Dendritic cell treated with granulocyte-macrophage colony-stimulating factor and Interleukin-4, amounts not matched to agents 40 ng/mL and 50 ng/mL, for 4 days (primary cell): ENCODE data around the gene SAMD4A.
A peak's percentile ranks its signal among the peaks of the same experiment; 100 is the strongest.

ENCODE experiments used
- H3K27ac Mint-ChIP-seq: one replicate; pipeline ENCODE4 v1.8.0; 2022; ENCODE audit warnings: mild to moderate bottlenecking, mixed read lengths
- H3K27me3 Mint-ChIP-seq: one replicate; pipeline ENCODE4 v1.8.0; 2022; ENCODE audit warnings: mild to moderate bottlenecking, mixed read lengths
- H3K36me3 Mint-ChIP-seq: one replicate; pipeline ENCODE4 v1.8.0; 2022; ENCODE audit warnings: low read depth, mixed read lengths
- H3K4me1 Mint-ChIP-seq: one replicate; pipeline ENCODE4 v1.8.0; 2022; ENCODE audit warnings: low read depth, mixed read lengths
- H3K4me3 Mint-ChIP-seq: one replicate; pipeline ENCODE4 v1.8.0; 2022; ENCODE audit warnings: mild to moderate bottlenecking, moderate library complexity, mixed read lengths
- H3K9me3 Mint-ChIP-seq: one replicate; pipeline ENCODE4 v1.8.0; 2022; ENCODE audit warnings: mixed read lengths
- intact Hi-C: fragments of 100-400 bp; cut with micrococcal nuclease; formaldehyde crosslinking; loops from one replicate; pipeline ENCODE4 v1.15.0; 2022

The SAMD4A gene

DNA sequence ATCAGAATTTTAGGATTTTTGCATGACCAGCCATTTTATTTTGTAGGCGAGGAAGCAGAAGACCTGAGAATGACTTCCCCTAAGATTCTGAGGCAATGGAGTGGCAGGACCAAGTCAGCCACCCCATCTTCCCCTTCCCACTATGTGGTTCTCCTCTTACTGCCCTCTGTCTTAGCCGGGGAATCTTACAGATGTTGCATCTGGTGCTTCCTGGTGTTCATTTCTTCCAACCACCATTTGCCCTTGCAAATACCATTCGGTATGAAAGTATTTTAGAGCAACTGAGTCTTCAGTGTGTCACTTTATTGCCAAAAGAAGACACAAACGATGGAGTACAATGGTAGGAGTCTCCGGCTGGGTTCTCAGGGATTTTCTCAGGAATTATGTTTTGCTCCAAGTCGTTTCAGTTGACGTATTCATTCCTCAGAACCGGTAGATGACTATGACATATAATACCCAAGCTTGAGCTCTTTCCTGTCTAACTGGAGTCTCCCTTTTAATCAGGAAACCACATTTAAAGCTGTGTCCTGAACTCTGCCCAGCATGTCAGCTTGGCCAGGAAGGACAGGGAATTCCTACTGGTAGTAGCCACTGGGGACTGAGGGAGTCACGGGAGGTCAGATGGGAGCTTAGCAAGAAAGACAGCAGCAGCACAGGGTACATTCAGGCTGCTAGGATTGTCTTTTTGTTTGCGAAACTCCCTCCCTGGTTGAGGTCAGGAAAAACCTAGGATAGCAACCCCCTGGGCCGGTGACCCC is 87.0 kb downstream of the SAMD4A start:
- peak overlapping the region; percentile 58 for H3K27ac Mint-ChIP-seq
- H3K4me3 Mint-ChIP-seq = no peak overlapping the region
- intact Hi-C loops = no loop called here
- H3K27me3 Mint-ChIP-seq = peaks cover 3% of the 10 kb centered on the region
- H3K9me3 Mint-ChIP-seq = no peaks in the 10 kb centered on the region
- H3K36me3 Mint-ChIP-seq = no peaks in the 10 kb centered on the region
- H3K4me1 Mint-ChIP-seq = peaks cover 27% of the 10 kb centered on the region

DNA sequence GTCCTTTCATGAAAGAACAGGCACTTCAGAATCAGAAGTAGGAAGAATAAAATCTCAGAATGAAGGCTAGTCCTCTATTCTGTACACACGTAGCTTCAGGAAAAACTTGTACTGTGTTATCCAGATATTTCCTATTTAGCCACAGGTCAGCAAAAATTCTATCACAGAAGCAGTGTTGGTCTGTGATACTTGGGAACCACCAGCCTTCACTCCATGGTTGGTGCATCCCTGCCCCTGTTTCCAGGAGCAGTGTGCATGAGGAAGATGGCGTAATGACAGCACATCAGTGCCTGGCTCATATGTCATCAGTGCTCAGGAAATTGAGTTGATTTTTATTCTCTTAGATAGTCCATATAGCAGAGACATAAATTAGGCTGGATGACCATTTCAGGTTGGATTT is 87.7 kb downstream of the SAMD4A start:
- no peaks in the 10 kb centered on the region for H3K36me3 Mint-ChIP-seq
- no peak overlapping the region for H3K4me3 Mint-ChIP-seq
- peaks cover 3% of the 10 kb centered on the region for H3K27me3 Mint-ChIP-seq
- H3K27ac Mint-ChIP-seq = peak overlapping the region; percentile 58
- intact Hi-C loops = no loop called here
- peaks cover 27% of the 10 kb centered on the region for H3K4me1 Mint-ChIP-seq
- no peaks in the 10 kb centered on the region for H3K9me3 Mint-ChIP-seq

- H3K27me3 Mint-ChIP-seq = no peaks in the 10 kb centered on the region
- intact Hi-C loops = no loop called here
- no peak overlapping the region for H3K27ac Mint-ChIP-seq
- peaks cover 7% of the 10 kb centered on the region for H3K4me1 Mint-ChIP-seq
- no peaks in the 10 kb centered on the region for H3K36me3 Mint-ChIP-seq
- no peaks in the 10 kb centered on the region for H3K9me3 Mint-ChIP-seq
- no peak overlapping the region for H3K4me3 Mint-ChIP-seq
Measured at GRCh38 chr14:54658836-54659235, 91.9 kb downstream of the SAMD4A start.

DNA sequence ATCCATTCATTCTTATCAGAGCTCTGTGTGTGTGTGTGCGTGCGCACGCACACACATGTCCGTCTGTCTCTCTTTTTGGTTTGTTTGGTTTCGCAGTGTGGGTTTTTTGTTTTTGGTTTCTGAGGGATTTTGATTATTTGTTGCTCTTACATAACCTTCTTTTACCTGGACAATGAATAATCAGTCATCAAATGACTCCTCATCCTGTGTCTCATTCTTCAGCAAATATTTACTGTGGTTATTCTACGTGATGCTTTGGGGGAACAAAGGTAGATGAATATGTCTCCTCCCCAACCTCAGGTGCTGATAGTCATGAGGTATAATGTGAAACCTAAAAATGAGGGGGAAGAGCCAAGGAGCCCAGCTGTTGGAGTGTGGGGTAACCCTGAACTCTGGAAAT is 92.4 kb downstream of the SAMD4A start:
- peaks cover 5% of the 10 kb centered on the region for H3K4me1 Mint-ChIP-seq
- H3K36me3 Mint-ChIP-seq = no peaks in the 10 kb centered on the region
- peaks cover under 1% of the 10 kb centered on the region for H3K27me3 Mint-ChIP-seq
- no peaks in the 10 kb centered on the region for H3K9me3 Mint-ChIP-seq
- H3K4me3 Mint-ChIP-seq = no peak overlapping the region
- intact Hi-C loops = no loop called here
- no peak overlapping the region for H3K27ac Mint-ChIP-seq

- Mint-ChIP-seq H3K4me3 (no peak overlapping the region), H3K9me3 (no peaks in the 10 kb centered on the region), H3K27me3 (peaks cover 2% of the 10 kb centered on the region)
Measured at GRCh38 chr14:54660604-54661111, 93.7 kb downstream of the SAMD4A start.

DNA sequence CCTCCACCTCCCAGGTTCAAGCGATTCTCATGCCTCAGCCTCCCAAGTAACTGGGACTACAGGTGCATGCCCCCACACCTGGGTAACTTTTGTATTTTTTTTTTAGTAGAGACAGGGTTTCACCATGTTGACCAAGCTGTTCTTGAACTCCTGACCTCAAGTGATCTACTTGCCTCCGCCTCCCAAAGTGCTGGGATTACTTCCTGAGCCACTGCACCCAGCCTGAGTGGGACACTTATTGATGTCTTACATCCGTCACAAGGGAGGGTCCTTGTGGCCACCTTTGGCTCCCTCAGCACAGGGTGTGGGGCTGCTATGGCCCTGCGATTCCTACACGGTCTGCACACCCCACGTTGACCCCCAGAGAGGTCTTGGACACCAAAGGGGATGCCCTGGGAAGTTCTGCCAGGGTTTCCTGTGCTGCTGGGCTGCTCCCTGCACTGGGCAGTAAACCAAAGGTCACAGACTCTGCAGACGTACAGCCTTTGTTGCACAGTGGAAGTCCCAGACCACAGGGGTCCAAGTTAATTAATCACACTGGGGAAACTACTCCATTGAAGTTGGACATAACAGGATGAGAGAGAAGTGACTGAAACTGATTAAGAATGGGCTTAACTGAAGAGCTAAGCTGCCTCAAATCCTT is 95.7 kb downstream of the SAMD4A start:
- no peak overlapping the region for H3K4me3 Mint-ChIP-seq
- H3K36me3 Mint-ChIP-seq = no peaks in the 10 kb centered on the region
- intact Hi-C loops = no loop called here
- H3K27ac Mint-ChIP-seq = no peak overlapping the region
- no peaks in the 10 kb centered on the region for H3K9me3 Mint-ChIP-seq
- H3K4me1 Mint-ChIP-seq = peaks cover 13% of the 10 kb centered on the region
- peaks cover 2% of the 10 kb centered on the region for H3K27me3 Mint-ChIP-seq

More at GRCh38 chr14:54660604-54661111, 93.7 kb downstream of the SAMD4A start:
- Mint-ChIP-seq H3K27ac (no peak overlapping the region), H3K36me3 (no peaks in the 10 kb centered on the region), H3K4me1 (peaks cover 7% of the 10 kb centered on the region)
- intact Hi-C loops = no loop called here

DNA sequence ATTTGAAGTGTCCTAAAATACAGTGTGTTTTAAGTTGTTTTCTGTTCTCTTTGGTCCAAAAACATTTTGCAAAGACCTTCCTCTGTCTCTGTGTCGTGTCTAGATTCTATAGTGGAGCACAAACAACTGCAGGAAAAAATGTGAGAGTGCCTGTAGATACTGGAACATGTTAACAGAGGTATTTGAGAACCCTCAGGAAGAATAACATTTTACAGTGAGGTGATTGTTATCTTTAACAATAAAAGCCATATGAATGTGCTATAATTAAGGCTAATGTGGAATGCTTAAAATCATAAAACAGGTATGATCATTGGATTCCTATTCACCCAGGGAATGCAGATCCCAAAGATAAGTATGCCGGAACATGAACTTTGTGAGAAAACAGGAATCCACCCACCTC is 98.0 kb downstream of the SAMD4A start:
- no peaks in the 10 kb centered on the region for H3K9me3 Mint-ChIP-seq
- H3K4me3 Mint-ChIP-seq = no peak overlapping the region
- intact Hi-C loops = no loop called here
- no peaks in the 10 kb centered on the region for H3K36me3 Mint-ChIP-seq
- peaks cover 13% of the 10 kb centered on the region for H3K4me1 Mint-ChIP-seq
- peaks cover 2% of the 10 kb centered on the region for H3K27me3 Mint-ChIP-seq
- H3K27ac Mint-ChIP-seq = no peak overlapping the region

DNA sequence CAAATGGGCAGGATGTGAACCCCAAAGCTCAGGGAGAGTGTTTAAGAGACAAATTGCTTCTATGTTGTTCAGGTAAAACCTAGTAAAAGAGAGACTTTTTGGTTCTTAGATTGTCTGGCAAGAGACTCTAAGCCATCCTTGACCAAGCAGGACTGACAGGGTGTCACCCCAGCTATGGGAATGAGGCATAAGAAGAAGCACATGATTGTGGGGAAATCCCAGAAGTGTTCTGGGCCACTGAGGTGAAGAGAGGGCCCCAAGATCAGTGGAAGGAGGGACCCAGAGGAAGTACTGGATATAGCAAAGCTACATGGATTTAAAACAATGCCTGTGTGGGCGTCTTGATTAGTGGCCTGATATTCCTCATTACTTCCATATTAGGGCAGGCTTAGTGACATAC is 99.0 kb downstream of the SAMD4A start:
- Mint-ChIP-seq H3K4me3 (no peak overlapping the region), H3K27ac (no peak overlapping the region), H3K36me3 (no peaks in the 10 kb centered on the region), H3K4me1 (peaks cover 16% of the 10 kb centered on the region), H3K27me3 (peaks cover 3% of the 10 kb centered on the region), H3K9me3 (no peaks in the 10 kb centered on the region)
- intact Hi-C loops = no loop called here

- Mint-ChIP-seq H3K9me3 (no peaks in the 10 kb centered on the region), H3K36me3 (no peaks in the 10 kb centered on the region), H3K4me3 (no peak overlapping the region), H3K27me3 (peaks cover 3% of the 10 kb centered on the region), H3K4me1 (peaks cover 20% of the 10 kb centered on the region), H3K27ac (no peak overlapping the region)
- intact Hi-C loops = no loop called here
Measured at GRCh38 chr14:54667026-54667744, 100.3 kb downstream of the SAMD4A start.

GRCh38 chr14:54667764-54668163 is 100.8 kb downstream of the SAMD4A start:
- Mint-ChIP-seq H3K9me3 (no peaks in the 10 kb centered on the region), H3K4me1 (peaks cover 20% of the 10 kb centered on the region), H3K27me3 (peaks cover 3% of the 10 kb centered on the region), H3K27ac (no peak overlapping the region), H3K4me3 (no peak overlapping the region), H3K36me3 (no peaks in the 10 kb centered on the region)
- intact Hi-C loops = no loop called here

DNA sequence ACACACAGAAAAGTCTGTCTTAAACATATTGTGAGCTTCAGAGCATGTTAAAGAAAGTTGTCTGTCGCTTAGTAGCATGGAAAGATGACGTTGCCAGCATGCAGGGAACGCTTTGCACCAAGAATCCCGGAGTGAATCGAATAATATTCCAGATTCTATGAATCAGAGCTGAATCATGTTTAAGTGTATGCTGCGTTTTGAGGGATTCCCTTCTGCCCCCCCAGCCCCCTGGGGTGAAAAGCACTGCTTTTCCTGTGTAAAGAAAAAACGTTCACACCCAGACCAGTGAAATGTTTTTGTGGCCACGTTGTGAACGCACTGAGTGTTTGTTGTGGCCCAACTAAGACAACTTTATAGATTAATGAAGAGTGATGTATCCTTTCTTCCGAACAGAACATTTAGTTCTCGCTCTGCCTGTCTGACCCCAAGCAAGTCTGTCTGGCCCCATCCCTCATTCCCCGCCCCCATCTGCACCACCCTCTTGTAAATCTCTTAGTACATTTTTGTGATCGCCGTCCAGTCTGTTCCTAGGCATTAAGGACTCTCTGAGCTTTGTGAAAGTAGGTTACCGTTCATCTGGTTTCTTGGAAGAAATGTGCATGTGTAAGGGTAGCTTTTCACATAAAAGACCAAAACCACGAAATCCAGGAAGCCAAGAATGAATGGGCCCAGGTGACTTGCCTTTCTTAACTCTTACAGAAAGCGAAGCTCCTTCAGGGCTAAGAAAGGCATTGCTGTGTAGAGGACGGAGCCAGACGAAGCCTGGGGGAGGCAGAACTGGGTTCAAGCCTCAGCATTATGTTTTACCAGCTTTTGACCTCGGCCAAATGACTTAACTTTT is 103.0 kb downstream of the SAMD4A start:
- H3K4me3 Mint-ChIP-seq = no peak overlapping the region
- H3K4me1 Mint-ChIP-seq = peaks cover 13% of the 10 kb centered on the region

DNA sequence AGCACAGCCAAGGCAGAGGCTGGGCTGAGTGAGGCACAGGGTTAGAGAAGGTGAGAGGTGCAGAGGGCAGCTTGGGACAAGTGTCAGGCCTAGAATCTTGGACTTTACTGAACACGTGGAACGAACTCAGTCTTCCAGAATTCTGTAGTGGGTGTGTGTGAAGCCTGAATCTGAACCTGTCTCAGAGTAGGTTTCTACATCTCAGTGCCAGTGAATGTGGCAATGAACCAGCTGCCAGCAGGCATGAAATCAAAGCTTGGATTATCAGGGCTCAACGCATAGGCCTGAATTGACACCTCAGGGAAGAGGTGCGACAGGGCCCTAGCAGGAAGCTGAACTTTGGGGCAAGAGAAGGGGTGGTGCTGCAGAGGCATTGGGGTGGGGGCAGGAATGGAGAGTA is 104.6 kb downstream of the SAMD4A start:
- Mint-ChIP-seq H3K27me3 (peaks cover 2% of the 10 kb centered on the region), H3K4me1 (peaks cover 8% of the 10 kb centered on the region), H3K9me3 (no peaks in the 10 kb centered on the region), H3K27ac (no peak overlapping the region), H3K36me3 (no peaks in the 10 kb centered on the region), H3K4me3 (no peak overlapping the region)
- intact Hi-C loops = no loop called here

More for the DNA sequence above, 103.0 kb downstream of the SAMD4A start:
- Mint-ChIP-seq H3K9me3 (no peaks in the 10 kb centered on the region), H3K27ac (no peak overlapping the region), H3K36me3 (no peaks in the 10 kb centered on the region), H3K27me3 (peaks cover 2% of the 10 kb centered on the region)
- intact Hi-C loops = no loop called here

- no peaks in the 10 kb centered on the region for H3K9me3 Mint-ChIP-seq
- peaks cover 8% of the 10 kb centered on the region for H3K4me1 Mint-ChIP-seq
- H3K27ac Mint-ChIP-seq = no peak overlapping the region
- peaks cover 2% of the 10 kb centered on the region for H3K27me3 Mint-ChIP-seq
- no peaks in the 10 kb centered on the region for H3K36me3 Mint-ChIP-seq
- intact Hi-C loops = no loop called here
- H3K4me3 Mint-ChIP-seq = no peak overlapping the region
Measured at GRCh38 chr14:54672181-54672580, 105.3 kb downstream of the SAMD4A start.
